Panc1 (cell line): ENCODE results near the gene ADAT2. TPM values are rescaled to one million over a fixed set of nuclear protein-coding genes. Genes with fewer than 3 reads are reported as not detected.

Source experiments
- ATAC-seq: fragments of 200-7000 bp; cut with Tn5 transposase; 2 replicates; pipeline ENCODE4 v1.9.1; 2020; ENCODE audit warnings: mild to moderate bottlenecking, moderate library complexity
- BruUV-seq: library from RNA; stranded (reverse); fragments of 400-500 nt; replicated peaks from 2 replicates; lab custom pipeline; 2021; lab: Mats Ljungman, UMichigan
- CTCF ChIA-PET: fragments of 300-600 bp; sonication (Branson Sonifier 250); formaldehyde crosslinking; loops from one replicate; lab custom pipeline; 2022; ENCODE audit warnings: antibody characterized with exemption; lab: Charles Lee
- POLR2A ChIA-PET: fragments of 300-600 bp; sonication (Branson Sonifier 250); formaldehyde crosslinking; loops from one replicate; lab custom pipeline; 2022; ENCODE audit warnings: antibody characterized with exemption; lab: Charles Lee
- DNase-seq: peaks from one replicate; pipeline ENCODE4 v3.0.0-alpha.2; 2010; ENCODE audit warnings: low read depth, low spot score
- H3K27ac ChIP-seq: 2 replicates; pipeline ENCODE4 v1.5.1; 2011; ENCODE audit warnings: mild to moderate bottlenecking, low read length, inconsistent platforms
- H3K27me3 ChIP-seq: fragments of 200-500 bp; sonication (Bioruptor generic); 2 replicates; pipeline ENCODE4 v1.6.0; 2014; ENCODE audit warnings: low read length, inconsistent platforms; ENCODE audit not compliant: control insufficient read depth, insufficient read depth
- H3K36me3 ChIP-seq: fragments of 200-500 bp; sonication (Bioruptor generic); 2 replicates; pipeline ENCODE4 v1.5.1; 2014; ENCODE audit warnings: inconsistent platforms, mild to moderate bottlenecking, low read length, moderate library complexity; ENCODE audit not compliant: control insufficient read depth, insufficient read depth
- H3K4me1 ChIP-seq: 2 replicates; pipeline ENCODE4 v1.5.1; 2011; ENCODE audit warnings: inconsistent platforms, mild to moderate bottlenecking, low read length, moderate library complexity; ENCODE audit not compliant: control insufficient read depth, insufficient read depth
- H3K4me3 ChIP-seq, 2 experiments: 2 replicates each; pipeline ENCODE4 v1.5.1; 2011 to 2012; ENCODE audit warnings: low read depth in 2 of 2, low read length in 2 of 2, mild to moderate bottlenecking in 2 of 2, inconsistent platforms in 1 of 2, moderate library complexity in 1 of 2
- H3K9me3 ChIP-seq: fragments of 200-500 bp; sonication (Bioruptor generic); 2 replicates; pipeline ENCODE4 v1.5.1; 2014; ENCODE audit warnings: low read depth, mild to moderate bottlenecking, inconsistent platforms, low read length, moderate library complexity; ENCODE audit not compliant: control insufficient read depth, insufficient read depth
- CTCF ChIP-seq: fragments of 450-650 bp; IDR thresholded peaks from 2 replicates; pipeline ENCODE4 v1.5.1; 2017; ENCODE audit warnings: mild to moderate bottlenecking
- POLR2AphosphoS5 ChIP-seq: IDR thresholded peaks from 2 replicates; pipeline ENCODE4 v1.6.1; 2012; ENCODE audit warnings: mild to moderate bottlenecking, low read depth, low read length, moderate library complexity
- REST ChIP-seq, 2 experiments: IDR thresholded peaks; 2 replicates each; pipeline ENCODE4 v1.6.1; 2011 to 2012; ENCODE audit warnings: low read depth in 2 of 2, control low read depth in 1 of 2, low read length in 1 of 2, mild to moderate bottlenecking in 1 of 2, moderate library complexity in 1 of 2; ENCODE audit not compliant: insufficient read depth in 1 of 2
- SIN3A ChIP-seq: IDR thresholded peaks from 2 replicates; pipeline ENCODE4 v1.6.1; 2012; ENCODE audit warnings: low read depth, mild to moderate bottlenecking, low read length, moderate library complexity, borderline replicate concordance; ENCODE audit not compliant: insufficient read depth
- TCF7L2 ChIP-seq: IDR thresholded peaks from 2 replicates; pipeline ENCODE4 v1.6.1; 2011; ENCODE audit warnings: mild to moderate bottlenecking, low read depth, low read length, inconsistent platforms
- in situ Hi-C: cut with HindIII; loops from 2 replicates; pipeline ENCODE4 v1.10.0; 2016; ENCODE audit warnings: low sequenced_read_pairs, low pct_unique_long_range_greater_than_20kb
- intact Hi-C: fragments of 100-400 bp; cut with micrococcal nuclease; formaldehyde crosslinking; loops from one replicate; pipeline ENCODE4 v1.10.0; 2022; ENCODE audit not compliant: unreplicated experiment
- total RNA-seq: library from RNA; stranded (reverse); gene quantifications from one replicate; pipeline ENCODE4 v1.2.1, GENCODE V29; 2021; ENCODE audit not compliant: unreplicated experiment

The ADAT2 gene
- total RNA-seq, 1 experiment from 2014 or later: 6.4 TPM

GRCh38 chr6:143402721-143403336, 47.7 kb downstream of the ADAT2 start:
- ATAC-seq (no peak), DNase-seq (no peak)
- in situ Hi-C loops: no loop called here
- H3K27me3 ChIP-seq: no peaks in the 10 kb centered on the region
- intact Hi-C loops: no loop called here
- POLR2A ChIA-PET: no interaction called here
- CTCF ChIA-PET: no interaction called here
- no peak overlapping the region for H3K27ac ChIP-seq
- H3K9me3 ChIP-seq: no peaks in the 10 kb centered on the region
- H3K36me3 ChIP-seq: no peaks in the 10 kb centered on the region
- H3K4me3 ChIP-seq: no peak overlapping the region
- TF ChIP-seq TCF7L2 (no peak), SIN3A (no peak), REST (IDR thresholded peaks at IDR 0.05; ENCODE audit: insufficient read depth in 1 of 2, low read depth in 2 of 2, low read length in 1 of 2) (no peak), CTCF (no peak), POLR2AphosphoS5 (no peak)
- BruUV-seq: no TSS peak
- no peaks in the 10 kb centered on the region for H3K4me1 ChIP-seq

GRCh38 chr6:143401636-143402370, 48.7 kb downstream of the ADAT2 start:
- no peak overlapping the region for H3K27ac ChIP-seq
- DNase-seq: no peak
- intact Hi-C loops (no loop called here), in situ Hi-C loops (no loop called here)
- ChIA-PET CTCF (no interaction called here), POLR2A (no interaction called here)
- ATAC-seq: no peak
- no peaks in the 10 kb centered on the region for H3K9me3 ChIP-seq
- no peaks in the 10 kb centered on the region; the same call in 1 of the 2 replicates for H3K4me1 ChIP-seq
- no TSS peak for BruUV-seq
- H3K36me3 ChIP-seq: no peaks in the 10 kb centered on the region
- H3K27me3 ChIP-seq: no peaks in the 10 kb centered on the region
- TF ChIP-seq CTCF (no peak), REST (IDR thresholded peaks at IDR 0.05; ENCODE audit: insufficient read depth in 1 of 2, low read depth in 2 of 2, low read length in 1 of 2) (no peak), POLR2AphosphoS5 (no peak), SIN3A (no peak), TCF7L2 (no peak)
- H3K4me3 ChIP-seq: no peak overlapping the region
